Esophagus squamous epithelium (tissue), 5 donors: ENCODE data around the gene BRPF1. TPM values are rescaled to one million over a fixed set of nuclear protein-coding genes. Genes with fewer than 3 reads are reported as not detected.
A peak's percentile ranks its signal among the peaks of the same experiment; 100 is the strongest.

Source experiments
- DNase-seq: peaks from one replicate; lab custom pipeline; 2025; lab: John Stamatoyannopoulos, UW
- H3K27ac ChIP-seq, 4 donors: fragments of 200-600 bp; sonication (generic); one replicate each; pipeline ENCODE4 v1.5.1; 2016 to 2019; ENCODE audit warnings: mild to moderate bottlenecking in 1 of 4
- H3K27me3 ChIP-seq, 4 donors: fragments of 200-600 bp; sonication (generic); 1 replicate in 3 of 4; 2 replicates in 1 of 4; pipeline versions ENCODE4 v1.5.1 to v1.6.0; 2017 to 2021; ENCODE audit warnings: antibody characterized with exemption in 1 of 4
- H3K36me3 ChIP-seq, 3 donors: fragments of 200-600 bp; sonication (generic); one replicate each; pipeline ENCODE4 v1.5.1; 2016 to 2019
- H3K4me1 ChIP-seq, 3 donors: fragments of 200-600 bp; sonication (generic); one replicate each; pipeline ENCODE4 v1.5.1; 2017 to 2019
- H3K4me3 ChIP-seq, 4 donors: fragments of 200-600 bp; sonication (generic); 1 replicate in 3 of 4; 2 replicates in 1 of 4; pipeline ENCODE4 v1.5.1; 2016 to 2019; ENCODE audit warnings: mild to moderate bottlenecking in 2 of 4, moderate library complexity in 1 of 4
- H3K9me3 ChIP-seq, 3 donors: fragments of 200-600 bp; sonication (generic); one replicate each; pipeline ENCODE4 v1.5.1; 2016 to 2019
- POLR2A ChIP-seq, 4 donors: fragments of 450-650 bp; IDR thresholded peaks; one replicate each; pipeline ENCODE4 v1.6.1; 2017; ENCODE audit warnings: antibody characterized with exemption in 4 of 4, mild to moderate bottlenecking in 4 of 4, moderate library complexity in 3 of 4
- WGBS, 2 donors: methylation state at CpG; one replicate each; pipeline ENCODE4 v1.1.5; 2018; 5-methylcytosine and 5-hydroxymethylcytosine counted together
- intact Hi-C: fragments of 100-400 bp; cut with DNase I; formaldehyde crosslinking; loops from one replicate; pipeline ENCODE4 v1.15.0; 2022
- total RNA-seq, 4 donors: library from RNA; depleted of rRNA; stranded (reverse); fragments of >200 nt; gene quantifications; one replicate each; pipeline ENCODE4 v1.1.0, GENCODE V29; 2016
- TF ChIP-seq, protein P1 (sequence below), 6 experiments: fragments of 450-650 bp in 4 of 6; fragments of 200-600 bp in 2 of 6; sonication (generic) in 2 of 6; IDR thresholded peaks; one replicate each; pipeline ENCODE4 v1.5.1; 2016 to 2019; ENCODE audit warnings: antibody characterized with exemption in 6 of 6, mild to moderate bottlenecking in 4 of 6, moderate library complexity in 4 of 6
- donor health status: DM: yes; HTN: yes; CAD: no.

Gene BRPF1
- total RNA-seq, 4 donors from 2014 or later: 9.8 to 18.3 (median 15.4) TPM

DNA sequence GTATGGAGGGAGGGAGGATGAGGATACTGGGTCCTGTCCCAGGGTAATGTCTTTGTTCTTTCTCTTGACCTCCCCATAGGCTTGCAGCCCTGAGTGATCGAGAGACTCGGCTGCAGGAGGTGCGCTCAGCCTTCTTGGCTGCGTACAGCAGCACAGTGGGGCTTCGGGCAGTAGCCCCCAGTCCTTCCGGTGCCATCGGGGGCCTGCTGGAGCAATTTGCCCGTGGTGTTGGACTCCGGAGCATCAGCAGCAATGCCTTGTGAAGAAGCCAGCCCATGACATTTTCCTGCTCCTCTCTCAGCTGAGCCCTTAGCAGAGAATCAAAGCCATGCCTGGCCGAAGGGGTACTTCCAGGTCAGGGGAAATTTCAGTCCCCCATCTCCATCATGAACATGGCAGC, 29.8 kb upstream of the BRPF1 start:
- Histone ChIP-seq H3K4me1 (peaks cover 13 to 20% (median 13%) of the 10 kb centered on the region in 3 donors), H3K27ac (no peak overlapping the region), H3K9me3 (no peaks in the 10 kb centered on the region), H3K36me3 (peaks cover 13 to 64% (median 19%) of the 10 kb centered on the region in 3 donors), H3K27me3 (peaks cover 0 to 25% (median 0%) of the 10 kb centered on the region in 4 donors), H3K4me3 (no peak overlapping the region)
- 88 to 97% methylated on average over 4 to 9 of the region's 10 CpGs for WGBS, 2 donors
- DNase-seq: no peak
- intact Hi-C loops: no loop called here
- TF ChIP-seq, protein P1, sequence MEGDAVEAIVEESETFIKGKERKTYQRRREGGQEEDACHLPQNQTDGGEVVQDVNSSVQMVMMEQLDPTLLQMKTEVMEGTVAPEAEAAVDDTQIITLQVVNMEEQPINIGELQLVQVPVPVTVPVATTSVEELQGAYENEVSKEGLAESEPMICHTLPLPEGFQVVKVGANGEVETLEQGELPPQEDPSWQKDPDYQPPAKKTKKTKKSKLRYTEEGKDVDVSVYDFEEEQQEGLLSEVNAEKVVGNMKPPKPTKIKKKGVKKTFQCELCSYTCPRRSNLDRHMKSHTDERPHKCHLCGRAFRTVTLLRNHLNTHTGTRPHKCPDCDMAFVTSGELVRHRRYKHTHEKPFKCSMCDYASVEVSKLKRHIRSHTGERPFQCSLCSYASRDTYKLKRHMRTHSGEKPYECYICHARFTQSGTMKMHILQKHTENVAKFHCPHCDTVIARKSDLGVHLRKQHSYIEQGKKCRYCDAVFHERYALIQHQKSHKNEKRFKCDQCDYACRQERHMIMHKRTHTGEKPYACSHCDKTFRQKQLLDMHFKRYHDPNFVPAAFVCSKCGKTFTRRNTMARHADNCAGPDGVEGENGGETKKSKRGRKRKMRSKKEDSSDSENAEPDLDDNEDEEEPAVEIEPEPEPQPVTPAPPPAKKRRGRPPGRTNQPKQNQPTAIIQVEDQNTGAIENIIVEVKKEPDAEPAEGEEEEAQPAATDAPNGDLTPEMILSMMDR (IDR thresholded peaks at IDR 0.05): no peak
- no peak for TF ChIP-seq POLR2A (IDR thresholded peaks at IDR 0.05)

DNA sequence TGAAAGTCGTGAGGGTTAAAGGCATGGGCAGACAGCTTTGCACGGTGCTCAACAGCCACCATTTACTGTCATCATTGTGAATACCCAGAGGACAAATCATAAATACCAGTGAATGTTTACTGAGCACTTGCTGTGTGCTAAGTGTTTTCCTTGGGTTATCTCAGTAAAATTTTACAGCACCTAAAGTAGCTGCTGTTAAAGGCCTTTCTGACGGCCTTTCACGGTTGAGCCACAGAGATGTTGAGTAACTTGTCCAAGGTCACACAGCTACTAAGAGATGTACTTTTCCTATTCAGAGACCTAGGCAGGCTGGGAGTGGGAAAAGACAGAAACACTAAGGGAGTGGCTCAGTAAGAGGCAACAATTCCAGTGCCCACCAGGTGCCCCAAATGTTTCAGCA, 28.3 kb upstream of the BRPF1 start:
- DNase-seq: no peak
- H3K4me1 ChIP-seq: peaks cover 13 to 20% (median 13%) of the 10 kb centered on the region in 3 donors
- peaks cover 4 to 48% (median 5%) of the 10 kb centered on the region in 3 donors for H3K36me3 ChIP-seq
- no peak overlapping the region for H3K4me3 ChIP-seq
- TF ChIP-seq POLR2A (IDR thresholded peaks at IDR 0.05): no peak
- TF ChIP-seq, protein P1 (IDR thresholded peaks at IDR 0.05): no peak
- H3K27ac ChIP-seq: no peak overlapping the region
- H3K27me3 ChIP-seq: peaks cover 0 to 25% (median 0%) of the 10 kb centered on the region in 4 donors
- 73 to 85% methylated on average over 3 to 4 of the region's 4 CpGs for WGBS, 2 donors
- no peaks in the 10 kb centered on the region for H3K9me3 ChIP-seq
- intact Hi-C loops: no loop called here

DNA sequence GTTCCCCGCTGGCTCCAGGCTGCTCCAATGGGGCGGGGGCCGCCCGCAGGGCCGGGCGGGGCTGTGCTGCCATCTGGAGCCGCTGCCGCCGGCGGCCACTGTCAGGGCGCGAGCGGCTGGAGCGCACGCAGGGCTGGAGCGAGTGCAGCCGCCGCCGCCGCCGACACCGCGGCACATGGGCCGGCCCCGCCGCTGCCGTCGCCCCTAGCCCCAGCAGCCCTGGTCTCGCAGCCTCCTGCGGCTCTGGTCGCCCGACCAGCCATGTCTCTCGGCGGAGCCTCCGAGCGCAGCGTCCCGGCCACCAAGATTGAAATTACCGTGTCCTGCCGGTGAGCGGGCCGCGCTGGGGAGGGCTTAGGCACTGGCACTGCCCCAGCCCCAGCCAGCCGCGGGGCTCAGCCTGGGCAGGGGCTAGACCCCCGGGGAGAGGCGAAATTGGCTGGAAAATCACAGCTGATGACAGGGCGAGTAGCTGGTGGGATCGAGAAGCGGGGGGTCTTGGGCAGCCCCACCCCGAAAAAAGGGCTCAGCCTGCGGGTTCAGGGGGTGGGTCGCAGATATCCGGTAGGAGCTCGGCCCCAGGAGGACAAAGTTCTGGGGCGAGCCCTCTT, 27.7 kb upstream of the BRPF1 start, which contains the start of gene CPNE9:
CPNE9 (plus strand) TSS at position 98 of the 611 bp plus-strand sequence; CDS start at position 262, 164 bp downstream.
- no peak within 1 kb of the TSS for H3K27ac ChIP-seq
- DNase-seq: no peak
- H3K27me3 ChIP-seq: peaks cover 0 to 25% (median 0%) of the 10 kb centered on the region in 4 donors
- WGBS, 2 donors: 12% methylated on average over 6 of the region's 56 CpGs; no CpG with 5 or more reads in 1 of the 2 donors
- H3K36me3 ChIP-seq: peaks cover 0 to 42% (median 0%) of the 10 kb centered on the region in 3 donors
- peak within 1 kb of the TSS in 3 of 4 donors; percentile 27 to 60 (median 40) for H3K4me3 ChIP-seq
- no peaks in the 10 kb centered on the region for H3K9me3 ChIP-seq
- intact Hi-C loops: no loop called here
- peaks cover 13 to 20% (median 13%) of the 10 kb centered on the region in 3 donors for H3K4me1 ChIP-seq
- TF ChIP-seq POLR2A (IDR thresholded peaks at IDR 0.05): no peak
- TF ChIP-seq, protein P1 (IDR thresholded peaks at IDR 0.05): no peak

DNA sequence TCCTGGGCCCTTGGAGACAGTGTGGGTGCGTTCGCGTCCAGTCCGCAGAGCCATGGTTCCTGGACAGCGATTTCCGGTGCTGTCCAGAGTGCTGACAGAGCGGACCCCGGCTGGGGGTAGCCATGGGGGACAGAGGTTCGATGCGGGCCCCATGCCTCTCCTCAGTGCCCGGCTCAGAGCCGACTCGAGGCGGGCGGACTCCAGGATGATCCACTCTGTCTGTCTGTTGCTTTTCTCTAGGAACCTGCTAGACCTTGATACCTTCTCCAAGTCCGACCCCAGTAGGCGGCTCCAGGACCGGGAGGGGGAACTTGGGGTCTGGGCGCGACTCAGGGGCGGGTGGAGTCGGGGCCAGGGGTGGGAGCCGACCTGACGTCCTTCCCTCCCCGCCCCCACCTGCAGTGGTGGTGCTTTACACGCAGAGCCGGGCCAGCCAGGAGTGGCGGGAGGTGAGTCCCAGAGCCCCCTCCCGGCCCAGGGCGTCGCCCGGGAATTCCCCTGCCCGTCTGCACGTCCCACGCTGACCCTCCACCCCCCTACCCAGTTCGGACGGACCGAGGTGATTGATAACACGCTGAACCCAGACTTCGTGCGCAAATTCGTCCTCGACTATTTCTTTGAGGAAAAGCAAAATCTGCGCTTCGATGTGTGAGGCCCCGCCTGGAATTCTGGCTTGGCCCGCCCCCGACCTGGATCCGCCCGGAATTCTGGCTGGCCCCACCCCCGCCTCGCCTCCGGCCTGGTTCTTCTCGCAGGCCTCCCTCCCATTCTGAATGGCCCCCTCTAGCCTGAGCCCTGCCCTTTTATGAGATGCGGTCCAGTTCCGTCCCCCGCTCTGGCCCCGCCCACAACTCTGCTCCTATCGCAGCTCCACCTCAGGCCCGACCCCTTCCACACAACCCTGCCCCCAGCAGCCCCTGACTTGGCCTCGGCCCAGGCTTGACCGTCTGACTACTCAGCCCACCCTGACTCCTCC, 26.9 kb upstream of the BRPF1 start:
- Histone ChIP-seq H3K9me3 (no peaks in the 10 kb centered on the region), H3K27ac (no peak overlapping the region), H3K4me1 (peaks cover 13 to 20% (median 13%) of the 10 kb centered on the region in 3 donors), H3K36me3 (peaks cover 0 to 34% (median 0%) of the 10 kb centered on the region in 3 donors), H3K27me3 (peaks cover 0 to 25% (median 0%) of the 10 kb centered on the region in 4 donors), H3K4me3 (peak overlapping the region in 3 of 4 donors; percentile 27 to 60 (median 40))
- TF ChIP-seq POLR2A (IDR thresholded peaks at IDR 0.05): no peak
- TF ChIP-seq, protein P1 (IDR thresholded peaks at IDR 0.05): no peak
- intact Hi-C loops: no loop called here
- WGBS, 2 donors: 4 to 5% methylated on average over 8 to 22 of the region's 62 CpGs
- no peak for DNase-seq
